Panc1 (cell line): ENCODE data around the gene VWA7. TPM values are rescaled to one million over a fixed set of nuclear protein-coding genes. Genes with fewer than 3 reads are reported as not detected.
A peak's percentile ranks its signal among the peaks of the same experiment; 100 is the strongest.

Experiments used
- ATAC-seq: fragments of 200-7000 bp; cut with Tn5 transposase; 2 replicates; pipeline ENCODE4 v1.9.1; 2020; ENCODE audit warnings: mild to moderate bottlenecking, moderate library complexity
- BruUV-seq: library from RNA; stranded (reverse); fragments of 400-500 nt; replicated peaks from 2 replicates; lab custom pipeline; 2021; lab: Mats Ljungman, UMichigan
- CTCF ChIA-PET: fragments of 300-600 bp; sonication (Branson Sonifier 250); formaldehyde crosslinking; loops from one replicate; lab custom pipeline; 2022; ENCODE audit warnings: antibody characterized with exemption; lab: Charles Lee
- POLR2A ChIA-PET: fragments of 300-600 bp; sonication (Branson Sonifier 250); formaldehyde crosslinking; loops from one replicate; lab custom pipeline; 2022; ENCODE audit warnings: antibody characterized with exemption; lab: Charles Lee
- DNase-seq: peaks from one replicate; pipeline ENCODE4 v3.0.0-alpha.2; 2010; ENCODE audit warnings: low read depth, low spot score
- H3K27ac ChIP-seq: 2 replicates; pipeline ENCODE4 v1.5.1; 2011; ENCODE audit warnings: mild to moderate bottlenecking, low read length, inconsistent platforms
- H3K27me3 ChIP-seq: fragments of 200-500 bp; sonication (Bioruptor generic); 2 replicates; pipeline ENCODE4 v1.6.0; 2014; ENCODE audit warnings: low read length, inconsistent platforms; ENCODE audit not compliant: control insufficient read depth, insufficient read depth
- H3K36me3 ChIP-seq: fragments of 200-500 bp; sonication (Bioruptor generic); 2 replicates; pipeline ENCODE4 v1.5.1; 2014; ENCODE audit warnings: inconsistent platforms, mild to moderate bottlenecking, low read length, moderate library complexity; ENCODE audit not compliant: control insufficient read depth, insufficient read depth
- H3K4me1 ChIP-seq: 2 replicates; pipeline ENCODE4 v1.5.1; 2011; ENCODE audit warnings: inconsistent platforms, mild to moderate bottlenecking, low read length, moderate library complexity; ENCODE audit not compliant: control insufficient read depth, insufficient read depth
- H3K4me3 ChIP-seq, 2 experiments: 2 replicates each; pipeline ENCODE4 v1.5.1; 2011 to 2012; ENCODE audit warnings: low read depth in 2 of 2, low read length in 2 of 2, mild to moderate bottlenecking in 2 of 2, inconsistent platforms in 1 of 2, moderate library complexity in 1 of 2
- H3K9me3 ChIP-seq: fragments of 200-500 bp; sonication (Bioruptor generic); 2 replicates; pipeline ENCODE4 v1.5.1; 2014; ENCODE audit warnings: low read depth, mild to moderate bottlenecking, inconsistent platforms, low read length, moderate library complexity; ENCODE audit not compliant: control insufficient read depth, insufficient read depth
- CTCF ChIP-seq: fragments of 450-650 bp; IDR thresholded peaks from 2 replicates; pipeline ENCODE4 v1.5.1; 2017; ENCODE audit warnings: mild to moderate bottlenecking
- POLR2AphosphoS5 ChIP-seq: IDR thresholded peaks from 2 replicates; pipeline ENCODE4 v1.6.1; 2012; ENCODE audit warnings: mild to moderate bottlenecking, low read depth, low read length, moderate library complexity
- REST ChIP-seq, 2 experiments: IDR thresholded peaks; 2 replicates each; pipeline ENCODE4 v1.6.1; 2011 to 2012; ENCODE audit warnings: low read depth in 2 of 2, control low read depth in 1 of 2, low read length in 1 of 2, mild to moderate bottlenecking in 1 of 2, moderate library complexity in 1 of 2; ENCODE audit not compliant: insufficient read depth in 1 of 2
- SIN3A ChIP-seq: IDR thresholded peaks from 2 replicates; pipeline ENCODE4 v1.6.1; 2012; ENCODE audit warnings: low read depth, mild to moderate bottlenecking, low read length, moderate library complexity, borderline replicate concordance; ENCODE audit not compliant: insufficient read depth
- TCF7L2 ChIP-seq: IDR thresholded peaks from 2 replicates; pipeline ENCODE4 v1.6.1; 2011; ENCODE audit warnings: mild to moderate bottlenecking, low read depth, low read length, inconsistent platforms
- in situ Hi-C: cut with HindIII; loops from 2 replicates; pipeline ENCODE4 v1.10.0; 2016; ENCODE audit warnings: low sequenced_read_pairs, low pct_unique_long_range_greater_than_20kb
- intact Hi-C: fragments of 100-400 bp; cut with micrococcal nuclease; formaldehyde crosslinking; loops from one replicate; pipeline ENCODE4 v1.10.0; 2022; ENCODE audit not compliant: unreplicated experiment
- total RNA-seq: library from RNA; stranded (reverse); gene quantifications from one replicate; pipeline ENCODE4 v1.2.1, GENCODE V29; 2021; ENCODE audit not compliant: unreplicated experiment

VWA7 gene
- total RNA-seq, 1 experiment from 2014 or later = 4.3 TPM

GRCh38 chr6:31815025-31815838, 38.1 kb upstream of the VWA7 start, which contains the start of the genes HSPA1A and HSPA1L:
HSPA1A (plus strand) TSS chr6:31815543; CDS start chr6:31815757, 214 bp downstream.
HSPA1L (minus strand) TSS chr6:31815283; CDS start chr6:31811972, 3,311 bp downstream.
- Histone ChIP-seq H3K27me3 (no peaks in the 10 kb centered on the region), H3K4me1 (peaks cover 13% of the 10 kb centered on the region), H3K9me3 (no peaks in the 10 kb centered on the region), H3K27ac (peak within 1 kb of the TSS; percentile 87), H3K4me3 (peak within 1 kb of the TSS; percentile 56 to 70), H3K36me3 (no peaks in the 10 kb centered on the region)
- BruUV-seq = no TSS peak
- ATAC-seq (peak; percentile 86), DNase-seq (peak; percentile 96)
- in situ Hi-C loops (no loop called here), intact Hi-C loops (no loop called here)
- TF ChIP-seq SIN3A (peak; percentile 81; the same call in 1 of the 2 replicates), REST (IDR thresholded peaks at IDR 0.05; ENCODE audit: insufficient read depth in 1 of 2, low read depth in 2 of 2, low read length in 1 of 2) (peak in 1 of 2 experiments; percentile 45; a peak in 1 of 4 replicates), CTCF (no peak), TCF7L2 (no peak), POLR2AphosphoS5 (peak; percentile 100)
- ChIA-PET POLR2A (interaction anchor here (0.7 to 1.2 kb wide), 8 partner anchors 9 to 144 kb away, joined by 3 to 13 read pairs (median 4); partner anchors contain the start of genes CLIC1, DDAH2, HSPA1B and LSM2), CTCF (interaction anchor here (0.8 kb wide), 1 partner anchor 8 kb away, joined by 3 read pairs; the partner anchor contains the start of gene LSM2)

GRCh38 chr6:31814677-31815024, 37.5 kb upstream of the VWA7 start:
- Histone ChIP-seq H3K4me1 (peaks cover 7% of the 10 kb centered on the region), H3K4me3 (peak overlapping the region; percentile 56 to 70), H3K27ac (peak overlapping the region; percentile 82), H3K9me3 (no peaks in the 10 kb centered on the region), H3K36me3 (no peaks in the 10 kb centered on the region), H3K27me3 (no peaks in the 10 kb centered on the region)
- ATAC-seq = peak; percentile 81
- in situ Hi-C loops (no loop called here), intact Hi-C loops (no loop called here)
- TF ChIP-seq POLR2AphosphoS5 = peak; percentile 74
- no peak for TF ChIP-seq CTCF
- POLR2A ChIA-PET = interaction anchor here (0.5 to 1.2 kb wide), 10 partner anchors 8 to 145 kb away, joined by 3 to 13 read pairs (median 4); partner anchors contain the start of genes CLIC1, DDAH2, HSPA1B and LSM2
- peak; percentile 92 for DNase-seq
- no TSS peak for BruUV-seq
- CTCF ChIA-PET = interaction anchor here (0.8 kb wide), 1 partner anchor 8 kb away, joined by 3 read pairs; the partner anchor contains the start of gene LSM2
